ENCODE results near the gene CEACAM21.

The CEACAM21 gene

GRCh38 chr19:41589371-41589770 lies 13.4 kb downstream of the CEACAM21 start:
- no peak overlapping the region for H3K9ac ChIP-seq (ENCODE audit: low read length in 5 of 5)
- peaks cover 0 to 16% (median 0%) of the 10 kb centered on the region in 5 donors for H3K36me3 ChIP-seq (ENCODE audit: control insufficient read depth in 5 of 5, insufficient read depth in 5 of 5, low read length in 5 of 5)
- peaks cover 6 to 21% (median 8%) of the 10 kb centered on the region in 5 donors for H3K27me3 ChIP-seq (ENCODE audit: control insufficient read depth in 5 of 5, insufficient read depth in 4 of 5, low read length in 5 of 5)
- no peak overlapping the region for H3K4me3 ChIP-seq (ENCODE audit: low read depth in 1 of 5, low read length in 5 of 5)
- H3K9me3 ChIP-seq (ENCODE audit: control insufficient read depth in 5 of 5, low read length in 5 of 5) = peaks cover 0 to 3% (median 0%) of the 10 kb centered on the region in 5 donors
- no peaks in the 10 kb centered on the region for H3K4me1 ChIP-seq (ENCODE audit: control insufficient read depth in 5 of 5, insufficient read depth in 5 of 5, low read length in 5 of 5)
- H3K27ac ChIP-seq (ENCODE audit: low read depth, low read length) = no peak overlapping the region

- Histone ChIP-seq H3K9me3 (ENCODE audit: control insufficient read depth in 5 of 5, low read length in 5 of 5) (peaks cover 0 to 3% (median 0%) of the 10 kb centered on the region in 5 donors), H3K4me3 (ENCODE audit: low read depth in 1 of 5, low read length in 5 of 5) (no peak overlapping the region), H3K36me3 (ENCODE audit: control insufficient read depth in 5 of 5, insufficient read depth in 5 of 5, low read length in 5 of 5) (peaks cover 0 to 5% (median 0%) of the 10 kb centered on the region in 5 donors), H3K9ac (ENCODE audit: low read length in 5 of 5) (no peak overlapping the region), H3K4me1 (ENCODE audit: control insufficient read depth in 5 of 5, insufficient read depth in 5 of 5, low read length in 5 of 5) (no peaks in the 10 kb centered on the region), H3K27me3 (ENCODE audit: control insufficient read depth in 5 of 5, insufficient read depth in 4 of 5, low read length in 5 of 5) (peaks cover 5 to 21% (median 8%) of the 10 kb centered on the region in 5 donors), H3K27ac (ENCODE audit: low read depth, low read length) (no peak overlapping the region)
Observed at GRCh38 chr19:41590936-41591335, 15.0 kb downstream of the CEACAM21 start.

GRCh38 chr19:41591951-41592562 lies 16.1 kb downstream of the CEACAM21 start:
- H3K27ac ChIP-seq (ENCODE audit: low read depth, low read length) = no peak overlapping the region
- H3K9ac ChIP-seq (ENCODE audit: low read length in 5 of 5) = no peak overlapping the region
- no peaks in the 10 kb centered on the region for H3K4me1 ChIP-seq (ENCODE audit: control insufficient read depth in 5 of 5, insufficient read depth in 5 of 5, low read length in 5 of 5)
- H3K9me3 ChIP-seq (ENCODE audit: control insufficient read depth in 5 of 5, low read length in 5 of 5) = peaks cover 0 to 3% (median 0%) of the 10 kb centered on the region in 5 donors
- H3K36me3 ChIP-seq (ENCODE audit: control insufficient read depth in 5 of 5, insufficient read depth in 5 of 5, low read length in 5 of 5) = no peaks in the 10 kb centered on the region
- H3K4me3 ChIP-seq (ENCODE audit: low read depth in 1 of 5, low read length in 5 of 5) = no peak overlapping the region
- H3K27me3 ChIP-seq (ENCODE audit: control insufficient read depth in 5 of 5, insufficient read depth in 4 of 5, low read length in 5 of 5) = peaks cover 8 to 24% (median 9%) of the 10 kb centered on the region in 5 donors

- Histone ChIP-seq H3K9me3 (ENCODE audit: control insufficient read depth in 5 of 5, low read length in 5 of 5) (peaks cover 0 to 3% (median 0%) of the 10 kb centered on the region in 5 donors), H3K9ac (ENCODE audit: low read length in 5 of 5) (no peak overlapping the region), H3K27ac (ENCODE audit: low read depth, low read length) (no peak overlapping the region)
Observed at GRCh38 chr19:41595258-41595889, 19.4 kb downstream of the CEACAM21 start.

GRCh38 chr19:41595890-41596280 lies 19.9 kb downstream of the CEACAM21 start:
- Histone ChIP-seq H3K9me3 (ENCODE audit: control insufficient read depth in 5 of 5, low read length in 5 of 5) (peaks cover 0 to 3% (median 0%) of the 10 kb centered on the region in 5 donors), H3K27me3 (ENCODE audit: control insufficient read depth in 5 of 5, insufficient read depth in 4 of 5, low read length in 5 of 5) (peaks cover 0 to 14% (median 9%) of the 10 kb centered on the region in 5 donors), H3K4me1 (ENCODE audit: control insufficient read depth in 5 of 5, insufficient read depth in 5 of 5, low read length in 5 of 5) (peaks cover 0 to 4% (median 0%) of the 10 kb centered on the region in 5 donors), H3K36me3 (ENCODE audit: control insufficient read depth in 5 of 5, insufficient read depth in 5 of 5, low read length in 5 of 5) (no peaks in the 10 kb centered on the region), H3K4me3 (ENCODE audit: low read depth in 1 of 5, low read length in 5 of 5) (no peak overlapping the region), H3K9ac (ENCODE audit: low read length in 5 of 5) (no peak overlapping the region), H3K27ac (ENCODE audit: low read depth, low read length) (no peak overlapping the region)

More at GRCh38 chr19:41595258-41595889, 19.4 kb downstream of the CEACAM21 start:
- Histone ChIP-seq H3K4me3 (ENCODE audit: low read depth in 1 of 5, low read length in 5 of 5) (no peak overlapping the region), H3K4me1 (ENCODE audit: control insufficient read depth in 5 of 5, insufficient read depth in 5 of 5, low read length in 5 of 5) (peaks cover 0 to 4% (median 0%) of the 10 kb centered on the region in 5 donors), H3K36me3 (ENCODE audit: control insufficient read depth in 5 of 5, insufficient read depth in 5 of 5, low read length in 5 of 5) (no peaks in the 10 kb centered on the region), H3K27me3 (ENCODE audit: control insufficient read depth in 5 of 5, insufficient read depth in 4 of 5, low read length in 5 of 5) (peaks cover 0 to 14% (median 9%) of the 10 kb centered on the region in 5 donors)

GRCh38 chr19:41597600-41598041 lies 21.7 kb downstream of the CEACAM21 start:
- Histone ChIP-seq H3K9ac (ENCODE audit: low read length in 5 of 5) (no peak overlapping the region), H3K4me3 (ENCODE audit: low read depth in 1 of 5, low read length in 5 of 5) (no peak overlapping the region), H3K27me3 (ENCODE audit: control insufficient read depth in 5 of 5, insufficient read depth in 4 of 5, low read length in 5 of 5) (peaks cover 3 to 9% (median 6%) of the 10 kb centered on the region in 5 donors), H3K36me3 (ENCODE audit: control insufficient read depth in 5 of 5, insufficient read depth in 5 of 5, low read length in 5 of 5) (no peaks in the 10 kb centered on the region), H3K9me3 (ENCODE audit: control insufficient read depth in 5 of 5, low read length in 5 of 5) (no peaks in the 10 kb centered on the region), H3K27ac (ENCODE audit: low read depth, low read length) (no peak overlapping the region), H3K4me1 (ENCODE audit: control insufficient read depth in 5 of 5, insufficient read depth in 5 of 5, low read length in 5 of 5) (peaks cover 0 to 4% (median 0%) of the 10 kb centered on the region in 5 donors)

GRCh38 chr19:41599175-41599966 lies 23.4 kb downstream of the CEACAM21 start:
- Histone ChIP-seq H3K27ac (ENCODE audit: low read depth, low read length) (no peak overlapping the region), H3K27me3 (ENCODE audit: control insufficient read depth in 5 of 5, insufficient read depth in 4 of 5, low read length in 5 of 5) (peaks cover 3 to 9% (median 6%) of the 10 kb centered on the region in 5 donors), H3K9ac (ENCODE audit: low read length in 5 of 5) (no peak overlapping the region), H3K4me1 (ENCODE audit: control insufficient read depth in 5 of 5, insufficient read depth in 5 of 5, low read length in 5 of 5) (peaks cover 0 to 4% (median 0%) of the 10 kb centered on the region in 5 donors), H3K4me3 (ENCODE audit: low read depth in 1 of 5, low read length in 5 of 5) (no peak overlapping the region), H3K36me3 (ENCODE audit: control insufficient read depth in 5 of 5, insufficient read depth in 5 of 5, low read length in 5 of 5) (no peaks in the 10 kb centered on the region), H3K9me3 (ENCODE audit: control insufficient read depth in 5 of 5, low read length in 5 of 5) (no peaks in the 10 kb centered on the region)

GRCh38 chr19:41601771-41602170 lies 25.8 kb downstream of the CEACAM21 start:
- Histone ChIP-seq H3K4me3 (ENCODE audit: low read depth in 1 of 5, low read length in 5 of 5) (no peak overlapping the region), H3K27me3 (ENCODE audit: control insufficient read depth in 5 of 5, insufficient read depth in 4 of 5, low read length in 5 of 5) (peaks cover 0 to 11% (median 4%) of the 10 kb centered on the region in 5 donors), H3K9me3 (ENCODE audit: control insufficient read depth in 5 of 5, low read length in 5 of 5) (no peaks in the 10 kb centered on the region)

GRCh38 chr19:41604831-41605230 lies 28.9 kb downstream of the CEACAM21 start:
- no peaks in the 10 kb centered on the region for H3K9me3 ChIP-seq (ENCODE audit: control insufficient read depth in 5 of 5, low read length in 5 of 5)
- no peak overlapping the region for H3K27ac ChIP-seq (ENCODE audit: low read depth, low read length)
- H3K27me3 ChIP-seq (ENCODE audit: control insufficient read depth in 5 of 5, insufficient read depth in 4 of 5, low read length in 5 of 5) = peaks cover 0 to 10% (median 4%) of the 10 kb centered on the region in 5 donors
- H3K4me3 ChIP-seq (ENCODE audit: low read depth in 1 of 5, low read length in 5 of 5) = no peak overlapping the region
- H3K36me3 ChIP-seq (ENCODE audit: control insufficient read depth in 5 of 5, insufficient read depth in 5 of 5, low read length in 5 of 5) = no peaks in the 10 kb centered on the region
- no peaks in the 10 kb centered on the region for H3K4me1 ChIP-seq (ENCODE audit: control insufficient read depth in 5 of 5, insufficient read depth in 5 of 5, low read length in 5 of 5)
- no peak overlapping the region for H3K9ac ChIP-seq (ENCODE audit: low read length in 5 of 5)

More at GRCh38 chr19:41601771-41602170, 25.8 kb downstream of the CEACAM21 start:
- H3K4me1 ChIP-seq (ENCODE audit: control insufficient read depth in 5 of 5, insufficient read depth in 5 of 5, low read length in 5 of 5) = peaks cover 0 to 4% (median 0%) of the 10 kb centered on the region in 5 donors
- no peak overlapping the region for H3K9ac ChIP-seq (ENCODE audit: low read length in 5 of 5)
- H3K36me3 ChIP-seq (ENCODE audit: control insufficient read depth in 5 of 5, insufficient read depth in 5 of 5, low read length in 5 of 5) = no peaks in the 10 kb centered on the region
- H3K27ac ChIP-seq (ENCODE audit: low read depth, low read length) = no peak overlapping the region
